Ishikawa (cell line): ENCODE data around the gene RNF152.

Experiments
- CEBPB ChIP-seq: IDR thresholded peaks from 2 replicates; pipeline ENCODE4 v1.6.1; 2012
- EGR1 ChIP-seq: IDR thresholded peaks from 2 replicates; pipeline ENCODE4 v1.6.1; 2012
- EP300 ChIP-seq: IDR thresholded peaks from 2 replicates; pipeline ENCODE4 v1.6.1; 2012; ENCODE audit warnings: borderline replicate concordance
- RAD21 ChIP-seq: IDR thresholded peaks from 2 replicates; pipeline ENCODE4 v1.6.1; 2012; ENCODE audit warnings: low read depth
- TAF1 ChIP-seq: IDR thresholded peaks from 2 replicates; pipeline ENCODE4 v1.6.1; 2012; ENCODE audit warnings: low read depth, mild to moderate bottlenecking
- TCF12 ChIP-seq: IDR thresholded peaks from 2 replicates; pipeline ENCODE4 v1.6.1; 2012; ENCODE audit warnings: low read depth
- TEAD4 ChIP-seq: IDR thresholded peaks from 2 replicates; pipeline ENCODE4 v1.6.1; 2012
- YY1 ChIP-seq: IDR thresholded peaks from 2 replicates; pipeline ENCODE4 v1.6.1; 2012; ENCODE audit warnings: low read depth
- ZBTB7A ChIP-seq: IDR thresholded peaks from 2 replicates; pipeline ENCODE4 v1.6.1; 2012; ENCODE audit warnings: low read depth
- TF ChIP-seq, protein P1 (sequence below): IDR thresholded peaks from 2 replicates; pipeline ENCODE4 v1.6.1; 2012
- TF ChIP-seq, protein P2 (sequence below): IDR thresholded peaks from 2 replicates; pipeline ENCODE4 v1.6.1; 2012; ENCODE audit warnings: low read depth, mild to moderate bottlenecking

DNA sequence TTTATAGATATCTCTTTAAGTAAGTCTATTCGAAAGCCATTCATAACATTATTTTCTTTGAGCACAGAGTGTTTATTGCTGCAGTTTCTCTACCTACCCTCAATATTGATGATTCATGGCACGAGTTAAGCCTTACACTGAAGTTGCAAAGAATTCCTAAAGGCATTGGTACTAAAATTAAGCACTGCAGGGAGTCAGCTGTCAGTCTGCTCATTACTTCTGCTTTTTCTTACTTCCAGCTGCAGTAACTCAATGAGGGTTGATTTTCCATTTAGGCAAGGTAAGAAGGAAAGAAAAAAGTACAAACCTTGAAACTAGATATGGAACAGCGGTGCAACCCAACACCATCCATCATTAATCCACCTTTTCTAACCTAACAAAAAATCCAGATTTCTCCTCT lies 65.2 kb downstream of the RNF152 start:
- TF ChIP-seq, protein P1, sequence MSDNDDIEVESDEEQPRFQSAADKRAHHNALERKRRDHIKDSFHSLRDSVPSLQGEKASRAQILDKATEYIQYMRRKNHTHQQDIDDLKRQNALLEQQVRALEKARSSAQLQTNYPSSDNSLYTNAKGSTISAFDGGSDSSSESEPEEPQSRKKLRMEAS, result no peak
- no peak for TF ChIP-seq CEBPB
- TF ChIP-seq, protein P2, sequence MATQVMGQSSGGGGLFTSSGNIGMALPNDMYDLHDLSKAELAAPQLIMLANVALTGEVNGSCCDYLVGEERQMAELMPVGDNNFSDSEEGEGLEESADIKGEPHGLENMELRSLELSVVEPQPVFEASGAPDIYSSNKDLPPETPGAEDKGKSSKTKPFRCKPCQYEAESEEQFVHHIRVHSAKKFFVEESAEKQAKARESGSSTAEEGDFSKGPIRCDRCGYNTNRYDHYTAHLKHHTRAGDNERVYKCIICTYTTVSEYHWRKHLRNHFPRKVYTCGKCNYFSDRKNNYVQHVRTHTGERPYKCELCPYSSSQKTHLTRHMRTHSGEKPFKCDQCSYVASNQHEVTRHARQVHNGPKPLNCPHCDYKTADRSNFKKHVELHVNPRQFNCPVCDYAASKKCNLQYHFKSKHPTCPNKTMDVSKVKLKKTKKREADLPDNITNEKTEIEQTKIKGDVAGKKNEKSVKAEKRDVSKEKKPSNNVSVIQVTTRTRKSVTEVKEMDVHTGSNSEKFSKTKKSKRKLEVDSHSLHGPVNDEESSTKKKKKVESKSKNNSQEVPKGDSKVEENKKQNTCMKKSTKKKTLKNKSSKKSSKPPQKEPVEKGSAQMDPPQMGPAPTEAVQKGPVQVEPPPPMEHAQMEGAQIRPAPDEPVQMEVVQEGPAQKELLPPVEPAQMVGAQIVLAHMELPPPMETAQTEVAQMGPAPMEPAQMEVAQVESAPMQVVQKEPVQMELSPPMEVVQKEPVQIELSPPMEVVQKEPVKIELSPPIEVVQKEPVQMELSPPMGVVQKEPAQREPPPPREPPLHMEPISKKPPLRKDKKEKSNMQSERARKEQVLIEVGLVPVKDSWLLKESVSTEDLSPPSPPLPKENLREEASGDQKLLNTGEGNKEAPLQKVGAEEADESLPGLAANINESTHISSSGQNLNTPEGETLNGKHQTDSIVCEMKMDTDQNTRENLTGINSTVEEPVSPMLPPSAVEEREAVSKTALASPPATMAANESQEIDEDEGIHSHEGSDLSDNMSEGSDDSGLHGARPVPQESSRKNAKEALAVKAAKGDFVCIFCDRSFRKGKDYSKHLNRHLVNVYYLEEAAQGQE, result no peak
- no peak for TF ChIP-seq EGR1
- TF ChIP-seq RAD21, result no peak
- TF ChIP-seq EP300, result no peak
- TF ChIP-seq TCF12, result no peak
- TF ChIP-seq ZBTB7A, result no peak
- no peak for TF ChIP-seq YY1
- no peak for TF ChIP-seq TAF1
- TF ChIP-seq TEAD4, result no peak
